GM19467 (cell line): ENCODE data around the gene KLHL40.

Experiments
- ATAC-seq: cut with Tn5 transposase; IDR thresholded peaks from one replicate; pipeline ENCODE4 v1.9.1; 2021; ENCODE audit warnings: mild to moderate bottlenecking, moderate library complexity; ENCODE audit not compliant: unreplicated experiment

The KLHL40 gene

DNA sequence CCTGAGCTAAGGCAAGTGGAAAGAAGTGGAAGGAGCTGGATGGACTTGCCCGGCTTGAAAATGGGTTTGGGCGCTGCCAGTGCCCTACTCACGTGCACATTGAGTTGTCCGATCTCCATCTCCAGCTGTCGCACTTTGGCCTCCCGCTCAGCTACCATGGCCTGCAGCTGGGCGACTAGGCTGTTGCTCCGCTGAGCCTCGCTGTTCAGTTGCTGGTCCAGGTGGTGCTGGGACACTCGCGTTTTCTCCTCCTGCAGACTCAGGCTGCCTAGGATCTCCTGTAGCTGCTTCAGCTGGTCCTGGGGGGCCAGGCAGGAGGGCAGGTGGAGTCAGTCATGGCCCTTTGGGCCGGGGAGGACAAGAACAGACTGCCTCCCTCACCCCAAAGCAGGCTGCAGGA lies 50.3 kb downstream of the KLHL40 start:
- no peak for ATAC-seq

DNA sequence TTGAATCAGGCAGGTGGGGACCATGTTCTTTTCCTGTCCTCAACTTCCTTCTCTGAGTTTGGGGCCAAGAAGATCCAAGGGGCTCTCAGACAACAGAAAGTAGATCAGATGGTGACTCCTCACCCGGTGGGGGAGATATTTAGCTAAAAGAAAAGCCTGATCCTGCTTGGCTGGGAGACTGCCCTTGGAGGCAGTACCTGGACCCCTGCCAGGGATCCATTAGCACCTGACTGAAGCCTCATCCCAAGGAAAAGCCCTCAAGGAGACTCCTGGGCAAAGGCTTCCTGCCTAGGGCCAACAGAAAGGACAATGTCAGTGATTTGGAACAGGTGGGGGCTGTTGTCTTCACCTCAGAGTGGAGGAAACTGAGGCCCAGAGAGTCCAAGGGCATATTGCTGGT lies 50.7 kb downstream of the KLHL40 start:
- ATAC-seq, result no peak

DNA sequence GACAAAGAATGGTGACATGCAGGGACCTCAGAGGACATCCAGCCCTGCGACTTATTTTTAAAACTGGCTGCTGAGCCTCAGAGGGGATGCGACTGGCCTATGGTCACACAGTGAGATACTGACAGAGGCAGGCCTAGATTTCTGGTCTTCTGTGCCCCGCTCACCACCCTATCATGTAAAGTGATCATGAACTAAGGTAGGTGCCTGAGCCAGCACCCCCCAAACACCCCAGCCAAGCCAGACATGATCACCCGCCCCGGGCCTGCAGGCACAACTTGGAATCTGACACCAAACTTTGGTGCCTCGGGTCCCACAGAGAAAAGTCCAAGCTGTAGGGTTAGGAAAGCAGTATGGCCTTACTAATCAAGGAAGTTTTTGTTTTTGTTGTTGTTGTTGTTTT lies 51.2 kb downstream of the KLHL40 start:
- ATAC-seq, result no peak

DNA sequence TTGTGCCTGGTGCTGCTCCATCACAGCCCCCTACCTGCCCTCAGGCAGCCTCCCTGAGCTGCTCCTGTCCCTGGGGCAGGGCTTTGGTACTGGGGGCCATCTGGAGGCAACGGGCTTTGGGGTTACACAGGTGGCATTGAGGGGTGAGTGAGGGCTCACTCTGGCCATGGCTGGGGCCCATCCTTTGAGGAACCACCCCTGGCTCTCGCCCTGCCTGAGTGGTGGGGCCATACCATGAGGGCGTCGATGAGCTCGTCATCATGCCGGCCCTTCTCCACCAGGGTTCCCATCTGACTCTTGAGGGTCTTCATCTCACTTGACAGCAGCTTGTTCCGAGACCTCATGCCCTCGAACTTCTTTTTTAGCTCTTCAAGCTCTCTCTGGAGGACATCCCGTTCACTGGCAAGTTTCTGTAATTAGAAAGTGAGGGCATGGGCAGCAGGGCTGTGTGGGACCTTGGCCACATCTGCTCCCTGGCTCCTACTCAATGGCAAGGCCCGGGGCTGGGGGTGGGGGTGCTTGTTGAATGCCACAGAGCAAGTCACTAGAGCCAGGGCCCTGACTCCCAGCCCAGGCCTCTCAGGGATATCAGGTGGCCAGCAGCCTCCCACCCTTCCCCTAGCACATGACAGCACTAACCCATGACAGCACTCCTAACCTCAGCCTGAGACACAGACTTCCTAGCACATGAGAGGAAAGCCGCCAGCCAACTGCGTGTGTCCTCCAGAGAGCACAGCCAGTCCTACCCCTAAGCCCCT lies 54.2 kb downstream of the KLHL40 start:
- ATAC-seq, result no peak

DNA sequence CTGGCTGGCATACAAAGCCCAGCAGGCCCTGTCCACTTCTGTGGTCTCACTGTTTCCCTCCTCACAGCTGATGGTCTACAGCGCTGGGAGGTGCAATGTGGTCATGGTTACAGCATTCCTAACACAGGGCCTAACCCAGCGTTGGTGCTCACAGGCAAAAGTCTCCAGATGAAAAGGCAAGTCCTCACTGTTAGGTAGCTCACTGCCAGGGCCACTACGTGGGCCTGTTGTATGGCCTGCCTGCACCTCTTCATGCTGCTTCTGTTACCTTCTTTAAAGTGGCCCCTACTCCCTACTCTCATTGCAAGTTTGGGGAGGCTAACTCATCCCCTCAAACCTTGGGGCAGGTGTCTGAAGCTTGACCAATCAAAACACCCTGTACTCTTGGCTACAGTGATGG lies 56.5 kb downstream of the KLHL40 start:
- ATAC-seq, result no peak
